LHCN-M2 (cell line): ENCODE data around the gene HSD3B7. TPM values are rescaled to one million over a fixed set of nuclear protein-coding genes. Genes with fewer than 3 reads are reported as not detected.
"Not testable (repeated sequence)": the region's sequence is repeated elsewhere in the genome, so short reads cannot be mapped to it uniquely, and the experiment has no call there.

Source experiments
- DNase-seq: peaks from one replicate; pipeline ENCODE4 v3.0.0-alpha.2; 2012; ENCODE audit warnings: low read depth
- polyA plus RNA-seq: library from polyadenylated mRNA; unstranded; fragments of >200 nt; gene quantifications from one replicate; pipeline ENCODE4 v1.2.1, GENCODE V29; 2012; ENCODE audit warnings: missing spikeins
- total RNA-seq: library from RNA; depleted of rRNA; stranded (reverse); fragments of >200 nt; gene quantifications from 2 replicates; pipeline ENCODE4 v1.2.3, GENCODE V29; 2014; rRNA removed

HSD3B7 gene
- 133 and 143 TPM in 2 replicates for total RNA-seq
- polyA plus RNA-seq: 38.4 TPM

DNA sequence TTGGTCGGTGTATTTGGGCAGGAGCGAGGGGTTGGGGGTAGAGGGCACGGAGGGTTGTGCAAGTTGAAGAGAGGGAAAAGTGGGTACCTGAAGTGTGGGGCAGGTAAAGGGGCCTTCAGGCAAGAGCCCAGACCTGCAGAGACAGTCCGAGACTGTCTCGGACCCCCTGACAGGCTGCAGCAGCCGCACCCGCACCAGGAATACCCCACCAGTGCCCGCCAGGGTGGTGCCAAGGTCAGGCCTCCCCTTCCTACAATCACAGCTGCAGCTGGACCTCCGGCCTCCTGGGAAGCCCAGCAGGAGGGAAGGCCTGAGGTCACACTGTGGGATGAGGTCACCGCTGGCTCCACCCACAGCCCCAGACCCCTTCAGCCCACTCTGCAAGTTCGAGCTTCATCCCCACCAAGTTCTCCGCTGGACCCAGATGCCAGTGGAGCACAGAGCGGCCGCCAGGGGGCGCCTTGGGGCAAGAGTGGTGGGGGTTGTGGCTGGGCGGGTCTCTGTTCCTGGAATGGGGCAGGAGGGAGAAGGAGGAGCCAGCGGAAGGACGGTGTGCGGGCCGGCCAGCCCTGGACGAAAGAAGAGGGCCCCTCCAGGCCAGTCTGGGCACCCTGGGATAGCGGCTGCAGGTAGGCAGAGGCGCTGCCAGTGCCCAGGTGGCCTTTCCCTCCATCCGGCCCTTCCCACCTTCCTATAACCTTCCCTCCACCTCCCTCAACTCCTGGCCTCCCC is at the start of gene HSD3B7:
HSD3B7 (plus strand) TSS at position 539 of the 732 bp plus-strand sequence. CDS start 452 bp downstream, outside the sequence.
- DNase-seq: peak; percentile 80

GRCh38 chr16:30937692-30938091 is 47.3 kb upstream of the HSD3B7 start:
- DNase-seq: no peak

DNA sequence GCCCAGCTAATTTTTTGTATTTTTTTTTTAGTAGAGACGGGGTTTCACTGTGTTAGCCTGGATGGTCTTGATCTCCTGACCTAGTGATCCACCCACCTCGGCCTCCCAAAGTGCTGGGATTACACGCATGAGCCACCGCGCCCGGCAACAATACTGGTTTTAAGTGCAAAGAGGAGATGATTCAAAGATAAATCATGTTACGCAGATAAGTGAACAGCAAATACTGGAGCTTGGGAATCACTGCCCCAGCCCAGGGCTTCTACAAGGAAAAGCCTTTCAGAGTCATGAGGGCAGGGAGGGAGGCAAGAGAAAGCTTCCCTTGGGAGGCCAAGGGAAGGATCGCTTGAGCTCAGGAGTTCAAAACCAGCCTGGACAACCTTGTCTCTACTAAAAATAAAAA is 45.4 kb upstream of the HSD3B7 start:
- DNase-seq: not testable (repeated sequence)

DNA sequence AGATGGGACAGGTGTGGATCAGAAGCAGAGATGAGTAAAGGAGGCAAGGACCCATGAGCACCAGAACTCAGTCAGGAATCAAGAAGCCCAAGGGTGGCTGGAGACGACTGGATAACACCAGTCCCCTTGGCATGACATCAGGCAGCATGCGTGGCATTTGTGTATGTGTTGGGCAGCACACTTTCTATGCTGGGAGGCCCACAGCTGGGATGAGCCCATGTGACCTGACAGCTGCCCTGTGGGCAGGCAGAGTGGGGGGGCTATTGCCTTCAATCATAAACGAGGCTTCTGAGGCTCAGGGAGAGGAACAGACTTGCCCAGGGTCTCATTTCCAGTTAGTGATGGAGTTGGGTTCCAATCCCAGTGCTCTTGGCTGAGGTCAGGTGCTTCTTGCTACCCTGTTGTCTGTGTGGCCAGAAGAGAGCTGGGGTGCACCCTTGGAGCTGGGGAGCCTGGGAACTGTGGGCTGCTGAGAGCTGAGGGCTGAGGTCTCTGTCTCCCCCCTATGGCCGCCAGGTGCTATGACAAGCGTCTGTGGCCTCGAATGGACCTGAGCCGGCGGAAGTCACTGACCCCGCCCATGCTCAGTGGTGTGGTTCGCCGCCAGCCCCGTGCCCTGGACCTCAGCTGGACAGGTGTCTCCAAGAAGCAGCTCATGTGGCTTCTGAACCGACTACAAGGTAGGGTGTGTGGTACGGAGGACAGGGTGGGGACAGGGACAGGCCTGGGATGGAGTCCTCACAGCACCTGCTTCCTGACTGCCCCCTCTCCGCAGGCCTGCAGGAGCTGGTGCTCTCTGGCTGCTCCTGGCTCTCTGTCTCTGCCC is 43.2 kb upstream of the HSD3B7 start:
- DNase-seq: peak; percentile 79

DNA sequence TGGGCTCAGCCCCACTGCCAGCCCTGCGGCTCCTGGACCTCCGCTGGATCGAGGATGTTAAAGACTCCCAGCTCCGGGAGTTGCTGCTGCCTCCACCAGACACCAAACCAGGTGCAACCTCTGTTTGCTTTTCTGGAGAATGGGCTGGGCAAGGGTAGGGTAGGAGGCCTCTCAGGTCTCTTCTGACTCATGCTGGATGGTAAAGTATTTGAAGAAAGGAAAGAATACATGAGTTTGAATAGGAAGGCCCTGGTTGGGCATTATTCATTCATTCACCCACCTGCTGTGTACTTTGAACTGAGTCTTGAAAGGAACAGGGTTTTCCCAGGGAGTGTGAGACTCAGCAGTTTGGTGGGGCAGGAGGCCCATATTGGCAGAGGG is 42.6 kb upstream of the HSD3B7 start:
- DNase-seq: no peak

GRCh38 chr16:30944352-30944751 is 40.7 kb upstream of the HSD3B7 start:
- DNase-seq: no peak

DNA sequence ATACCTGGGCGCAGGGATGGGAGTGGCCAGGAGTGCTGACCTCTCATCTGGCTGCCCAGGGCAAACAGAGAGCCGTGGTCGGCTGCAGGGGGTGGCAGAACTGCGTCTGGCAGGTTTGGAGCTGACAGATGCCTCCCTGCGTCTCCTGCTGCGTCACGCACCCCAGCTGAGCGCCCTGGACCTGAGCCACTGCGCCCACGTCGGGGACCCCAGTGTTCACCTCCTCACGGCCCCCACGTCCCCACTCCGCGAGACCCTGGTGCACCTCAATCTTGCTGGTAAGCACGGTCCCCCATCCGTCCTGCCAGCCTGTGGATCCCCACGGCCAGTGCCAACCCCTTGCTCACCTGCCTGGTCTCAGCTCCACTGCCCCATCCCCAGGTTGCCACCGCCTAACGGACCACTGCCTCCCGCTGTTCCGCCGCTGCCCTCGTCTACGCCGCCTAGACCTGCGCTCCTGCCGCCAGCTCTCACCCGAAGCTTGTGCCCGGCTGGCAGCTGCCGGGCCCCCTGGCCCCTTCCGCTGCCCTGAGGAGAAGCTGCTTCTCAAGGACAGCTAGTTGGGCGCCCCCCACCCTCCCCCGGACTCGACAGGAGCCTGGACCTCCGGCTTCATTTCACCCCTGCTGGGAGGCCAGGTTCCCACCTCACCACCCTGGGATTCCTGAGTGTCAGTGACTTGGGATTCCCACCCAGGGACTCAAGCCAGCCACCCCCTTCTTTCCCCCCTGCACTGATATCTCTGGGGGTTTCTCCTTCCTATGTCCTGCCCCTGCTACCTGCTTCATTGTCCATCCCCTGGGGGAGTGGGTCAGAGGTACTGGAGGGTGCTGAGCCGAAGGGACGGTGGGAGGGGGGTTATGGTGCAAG is 38.1 kb upstream of the HSD3B7 start:
- DNase-seq: no peak

DNA sequence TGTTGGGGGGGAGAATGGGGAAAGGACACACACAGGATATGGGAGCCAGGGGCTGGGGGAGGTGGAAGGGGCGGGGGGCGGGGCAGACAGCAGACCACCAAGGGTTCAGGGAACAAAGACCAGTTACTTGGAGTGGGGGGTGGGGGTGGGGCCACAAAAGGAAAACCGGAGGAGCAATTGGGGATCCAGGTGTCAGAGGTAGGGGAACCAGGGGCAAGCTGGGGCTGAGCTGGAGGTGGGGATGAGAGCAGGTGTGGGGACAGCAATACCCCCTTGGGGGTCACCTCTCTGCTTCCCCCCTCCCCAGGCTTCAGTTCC is 37.5 kb upstream of the HSD3B7 start:
- no peak for DNase-seq

DNA sequence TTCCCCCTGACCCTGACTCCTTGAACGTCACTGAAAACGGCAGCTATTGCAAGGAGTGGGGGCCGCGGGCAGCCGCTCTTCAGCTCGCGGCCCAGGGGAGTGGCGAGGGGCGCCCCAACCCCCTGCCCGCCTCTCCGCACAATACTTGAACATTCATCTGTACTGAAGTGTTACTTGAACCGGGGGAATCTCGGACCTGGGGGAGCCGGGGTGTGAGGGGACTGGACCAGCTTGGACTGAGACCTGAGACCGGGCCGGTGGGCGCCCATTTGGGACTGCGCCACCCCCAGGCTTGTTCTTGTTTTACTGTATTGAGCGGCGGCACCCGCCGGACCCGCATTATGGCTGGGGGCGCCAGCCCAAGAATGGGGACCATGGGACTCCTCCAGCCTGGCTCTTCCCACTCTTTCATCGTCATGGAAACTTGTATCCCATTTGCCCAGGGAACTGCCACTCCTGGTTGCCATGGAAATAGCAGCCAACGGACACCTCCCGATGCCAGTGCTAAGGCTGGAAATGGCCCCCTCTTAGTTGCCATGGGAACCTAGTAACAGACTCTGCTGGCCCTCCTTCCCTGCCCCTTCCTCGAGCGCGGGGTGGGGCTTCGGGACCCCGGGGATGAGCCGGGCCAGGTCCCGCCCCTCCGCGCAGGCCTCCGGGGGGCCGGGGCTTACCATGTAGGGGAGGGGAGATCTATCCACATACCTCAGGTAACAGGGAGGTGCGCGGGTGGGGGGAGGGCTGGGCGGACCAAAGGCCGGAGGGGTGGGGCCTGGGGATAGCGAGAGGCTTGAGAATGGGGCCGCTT is 36.9 kb upstream of the HSD3B7 start:
- DNase-seq: peak; percentile 98

DNA sequence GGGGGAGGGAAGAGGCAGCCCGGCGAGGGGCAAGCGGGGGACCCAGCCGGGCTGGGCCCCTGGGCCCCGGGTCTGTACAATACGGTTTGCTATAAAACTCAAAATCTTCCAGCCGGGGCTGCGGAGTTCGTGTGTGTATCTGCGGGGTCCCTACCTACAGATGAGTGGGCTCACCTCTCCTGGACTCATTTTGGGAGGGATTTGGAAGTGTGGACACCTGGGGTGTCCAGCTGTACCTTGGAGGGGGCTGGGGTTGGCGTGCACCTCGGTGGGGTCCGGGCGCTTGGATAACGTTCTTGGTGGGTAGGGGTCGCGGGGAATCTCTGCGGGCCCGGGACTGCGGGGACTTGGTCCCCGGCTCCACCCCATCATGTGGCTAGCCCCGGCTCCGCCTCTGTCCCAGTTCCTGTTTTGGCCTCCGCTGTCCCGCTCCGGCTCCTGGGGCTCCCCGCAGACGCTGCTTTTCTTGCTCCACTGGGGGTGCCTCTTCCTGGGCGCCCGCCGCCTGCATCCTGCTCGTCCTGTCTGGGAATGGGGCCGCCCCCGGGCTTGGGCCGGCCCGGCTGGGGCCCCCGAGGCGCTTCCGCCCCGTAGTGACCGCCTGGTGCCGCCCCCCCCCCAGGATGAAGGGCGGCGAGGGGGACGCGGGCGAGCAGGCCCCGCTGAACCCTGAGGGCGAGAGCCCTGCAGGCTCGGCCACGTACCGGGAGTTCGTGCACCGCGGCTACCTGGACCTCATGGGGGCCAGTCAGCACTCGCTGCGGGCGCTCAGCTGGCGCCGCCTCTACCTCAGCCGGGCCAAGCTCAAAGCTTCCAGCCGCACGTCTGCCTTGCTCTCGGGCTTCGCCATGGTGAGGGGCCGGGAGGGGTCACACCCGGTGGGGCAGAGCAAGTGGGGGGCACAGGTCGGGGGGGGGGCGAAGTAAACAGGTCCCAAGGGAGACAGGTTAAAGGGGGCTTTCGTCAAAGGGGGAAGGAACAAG is 36.0 kb upstream of the HSD3B7 start, which contains the start of gene ORAI3:
ORAI3 (plus strand) TSS at position 402 of the 983 bp plus-strand sequence; CDS start at position 624, 222 bp downstream.
- peak; percentile 68 for DNase-seq

- DNase-seq: peak; percentile 93
Measured at GRCh38 chr16:30949650-30950515, 35.1 kb upstream of the HSD3B7 start.

- no peak for DNase-seq
Measured at GRCh38 chr16:30950516-30951065, 34.4 kb upstream of the HSD3B7 start.

- no peak for DNase-seq
Measured at GRCh38 chr16:30951193-30951592, 33.8 kb upstream of the HSD3B7 start.

GRCh38 chr16:30951750-30952149 is 33.3 kb upstream of the HSD3B7 start:
- DNase-seq: no peak

GRCh38 chr16:30953111-30953510 is 31.9 kb upstream of the HSD3B7 start:
- DNase-seq: no peak

DNA sequence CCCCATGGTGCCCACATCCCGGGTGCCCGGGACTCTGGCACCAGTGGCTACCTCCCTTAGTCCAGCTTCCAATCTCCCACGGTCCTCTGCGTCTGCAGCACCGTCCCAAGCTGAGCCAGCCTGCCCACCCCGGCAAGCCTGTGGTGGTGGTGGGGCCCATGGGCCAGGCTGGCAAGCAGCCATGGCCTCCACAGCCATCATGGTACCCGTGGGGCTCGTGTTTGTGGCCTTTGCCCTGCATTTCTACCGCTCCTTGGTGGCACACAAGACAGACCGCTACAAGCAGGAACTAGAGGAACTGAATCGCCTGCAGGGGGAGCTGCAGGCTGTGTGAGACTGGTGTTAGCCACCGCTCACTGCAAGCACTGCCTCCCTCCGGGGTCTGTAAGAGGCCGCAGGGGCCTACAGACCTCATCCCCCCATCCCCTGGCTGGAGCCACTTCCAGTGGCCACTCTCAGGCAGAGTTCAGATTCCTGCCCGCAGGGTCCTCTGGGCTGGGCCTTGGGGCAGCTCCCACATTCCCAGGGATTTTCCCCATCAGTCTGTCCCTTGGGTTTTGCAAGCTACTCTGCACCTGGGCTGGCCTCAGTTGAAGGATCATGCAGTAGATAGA is 31.4 kb upstream of the HSD3B7 start:
- DNase-seq: peak; percentile 61

- DNase-seq: no peak
Measured at GRCh38 chr16:30954993-30955392, 30.0 kb upstream of the HSD3B7 start.
